NCI-H2227 (cell line): ENCODE results near the gene RDX.

Source experiments
- DNase-seq: peaks from one replicate; lab custom pipeline; 2025; ENCODE audit not compliant: unreplicated experiment; lab: John Stamatoyannopoulos, UW

The RDX gene

DNA sequence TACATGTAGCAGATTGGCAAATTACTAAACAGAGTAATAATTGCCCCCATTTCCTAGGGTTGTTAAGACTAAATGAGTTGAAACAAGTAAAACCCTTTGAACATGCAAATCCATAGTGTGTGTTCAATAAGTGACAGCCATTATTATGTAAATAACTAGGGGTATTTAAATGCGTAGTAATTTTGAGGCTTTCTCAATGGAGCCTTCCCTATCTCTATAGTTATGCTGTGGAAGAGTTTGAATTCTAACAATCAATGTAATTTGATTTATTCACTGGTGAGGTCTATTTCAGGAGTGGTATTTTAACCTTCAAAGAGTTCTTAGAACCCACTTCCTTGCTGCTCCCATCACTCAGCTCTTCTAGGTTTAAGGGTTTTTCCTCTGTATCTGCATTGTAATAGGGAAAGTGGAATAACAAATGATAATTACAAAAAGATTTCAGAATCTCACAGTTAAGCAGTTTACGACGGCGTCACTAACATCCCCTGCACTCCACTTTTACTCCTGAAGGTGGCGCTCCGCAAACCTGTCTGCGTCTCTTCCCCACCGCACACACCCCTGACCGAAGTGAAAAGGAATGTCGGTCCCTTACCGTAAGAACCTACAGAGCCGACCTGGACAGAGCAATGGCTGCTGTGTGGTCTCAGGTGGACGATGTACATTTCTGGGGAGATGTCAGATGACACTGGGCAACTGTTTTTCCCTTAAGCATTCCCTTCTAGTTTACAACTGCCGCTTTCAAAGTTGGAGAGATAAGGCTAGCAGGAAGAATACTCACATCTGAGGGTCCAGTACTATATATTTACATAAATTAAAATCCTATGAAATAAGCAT, 122.4 kb downstream of the RDX start:
- peak; percentile 66 for DNase-seq

DNA sequence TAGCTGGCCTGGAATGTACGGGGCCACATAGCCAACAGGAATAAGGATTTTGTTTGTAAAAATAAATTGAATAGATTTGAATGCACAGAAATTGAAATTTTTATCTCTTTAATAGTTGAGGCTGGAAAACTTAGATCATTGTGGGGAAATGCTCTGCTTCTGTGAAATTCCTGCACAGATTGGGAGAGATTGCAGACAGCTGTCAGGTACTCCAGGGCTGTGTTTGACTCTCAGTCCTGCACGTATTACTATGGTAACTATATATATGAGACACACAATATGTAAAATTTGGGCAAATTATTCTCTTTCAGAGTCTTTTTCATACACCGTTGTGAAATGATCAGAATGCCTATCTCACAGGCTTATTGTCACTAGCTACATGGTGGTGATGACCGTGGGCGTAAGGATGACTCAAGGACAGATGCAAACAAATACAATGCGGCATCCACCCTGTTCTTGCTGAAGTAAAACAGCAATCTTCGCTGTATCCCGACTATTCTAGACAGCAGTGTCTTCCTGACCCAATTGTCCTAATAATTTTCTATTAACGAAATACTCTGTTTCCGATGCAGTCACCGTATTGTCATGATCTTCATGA, 123.8 kb downstream of the RDX start:
- DNase-seq, result no peak

DNA sequence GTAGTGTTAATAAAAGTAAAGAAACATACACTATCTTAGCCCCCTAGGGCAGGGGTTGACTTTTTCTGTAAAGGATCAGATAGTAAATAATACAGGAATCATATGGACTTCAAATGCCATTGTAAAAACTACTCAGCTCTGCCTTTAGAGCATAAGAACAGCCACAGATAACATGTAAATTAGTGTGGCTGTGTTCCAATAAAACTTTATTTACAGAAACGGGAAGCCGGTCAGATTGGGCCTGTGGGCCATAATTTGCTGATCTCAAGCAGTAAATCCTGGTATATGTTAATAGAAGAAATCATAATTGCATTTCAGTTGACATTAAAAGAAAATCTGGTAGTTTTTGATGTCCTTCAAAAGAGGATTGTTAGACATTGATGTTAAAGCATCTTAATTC, 126.7 kb downstream of the RDX start:
- no peak for DNase-seq

DNA sequence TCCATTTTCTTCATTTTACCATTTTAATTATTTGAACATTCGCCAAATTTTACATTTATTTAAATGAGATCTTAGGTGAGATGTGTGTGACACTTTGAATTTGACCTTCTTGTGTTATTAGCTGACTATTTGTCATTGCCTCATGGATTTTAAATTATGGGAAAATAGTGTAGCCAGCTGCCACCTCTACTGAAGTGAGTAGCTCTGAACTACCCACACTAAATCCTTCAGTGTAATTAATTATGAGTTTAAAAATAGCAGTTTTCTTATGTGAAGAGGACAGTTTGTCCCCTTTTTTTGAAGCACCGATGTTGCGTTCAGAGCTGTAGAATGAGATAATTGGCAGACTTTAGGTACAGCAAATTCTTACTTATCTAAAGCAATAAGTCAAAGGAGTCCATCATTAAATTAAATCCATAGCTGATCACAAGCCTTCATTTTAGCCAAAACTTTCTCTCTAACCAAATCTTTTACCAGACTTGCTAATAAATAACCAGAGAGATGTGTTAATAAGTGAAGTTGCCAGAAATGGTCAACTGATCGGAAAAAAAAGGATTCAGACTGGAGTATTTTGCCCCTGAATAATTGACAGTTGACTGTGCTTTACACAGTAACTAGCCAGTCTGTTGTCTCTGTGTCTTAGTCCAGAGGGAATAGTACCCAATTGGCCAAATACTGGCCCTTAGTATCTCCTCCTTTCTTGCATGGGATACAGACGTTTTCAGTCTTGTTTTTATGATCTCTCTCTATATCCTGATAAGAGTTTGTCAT, 128.2 kb downstream of the RDX start:
- DNase-seq, result no peak

DNA sequence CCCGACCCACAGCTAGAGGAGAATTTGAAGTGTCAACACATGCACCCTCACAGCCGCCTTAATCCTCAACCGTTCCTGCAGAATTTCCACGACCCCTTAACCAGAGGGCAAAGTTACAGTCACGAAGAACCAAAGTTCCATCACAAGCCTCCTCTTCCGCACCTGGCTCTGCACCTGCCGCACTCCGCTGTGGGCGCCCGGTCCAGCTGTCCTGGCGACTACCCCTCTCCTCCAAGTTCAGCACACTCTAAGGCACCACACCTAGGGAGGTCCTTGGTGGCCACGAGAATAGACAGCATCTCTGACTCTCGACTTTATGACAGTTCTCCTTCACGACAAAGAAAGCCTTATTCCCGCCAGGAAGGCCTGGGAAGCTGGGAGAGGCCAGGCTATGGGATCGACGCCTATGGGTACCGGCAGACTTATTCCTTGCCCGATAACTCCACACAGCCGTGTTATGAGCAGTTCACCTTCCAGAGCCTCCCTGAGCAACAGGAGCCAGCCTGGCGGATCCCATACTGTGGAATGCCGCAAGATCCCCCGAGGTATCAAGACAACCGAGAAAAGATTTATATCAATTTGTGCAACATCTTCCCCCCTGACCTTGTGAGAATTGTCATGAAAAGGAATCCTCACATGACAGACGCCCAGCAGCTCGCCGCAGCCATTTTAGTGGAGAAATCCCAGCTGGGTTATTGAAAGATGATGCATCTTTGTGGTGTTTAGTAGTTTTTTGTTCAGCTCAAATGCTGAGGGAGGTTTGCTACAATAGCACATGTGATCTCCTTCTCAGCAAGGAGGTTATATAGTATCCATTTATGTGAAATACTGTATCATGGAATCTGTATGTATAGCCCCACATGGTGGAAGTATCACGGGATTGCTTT, 131.1 kb downstream of the RDX start:
- no peak for DNase-seq

DNA sequence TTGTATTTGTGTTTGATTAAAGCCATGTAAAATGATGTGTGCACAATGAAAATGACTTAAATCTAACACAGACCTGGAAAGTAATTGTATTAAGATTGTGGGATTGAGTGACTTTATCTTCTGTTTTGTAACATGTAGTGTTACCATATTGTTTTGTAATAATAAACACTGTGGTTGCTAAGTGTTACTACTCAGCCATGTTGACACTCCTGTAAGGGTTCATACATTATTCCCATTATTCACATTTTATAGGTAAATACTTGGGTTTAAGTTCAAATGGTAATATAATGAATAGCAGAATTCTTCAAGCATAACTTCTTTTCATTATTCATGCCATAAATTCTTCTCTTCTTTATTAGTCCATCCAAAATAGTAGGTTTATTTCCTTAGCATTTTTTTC, 134.2 kb downstream of the RDX start:
- no peak for DNase-seq

DNA sequence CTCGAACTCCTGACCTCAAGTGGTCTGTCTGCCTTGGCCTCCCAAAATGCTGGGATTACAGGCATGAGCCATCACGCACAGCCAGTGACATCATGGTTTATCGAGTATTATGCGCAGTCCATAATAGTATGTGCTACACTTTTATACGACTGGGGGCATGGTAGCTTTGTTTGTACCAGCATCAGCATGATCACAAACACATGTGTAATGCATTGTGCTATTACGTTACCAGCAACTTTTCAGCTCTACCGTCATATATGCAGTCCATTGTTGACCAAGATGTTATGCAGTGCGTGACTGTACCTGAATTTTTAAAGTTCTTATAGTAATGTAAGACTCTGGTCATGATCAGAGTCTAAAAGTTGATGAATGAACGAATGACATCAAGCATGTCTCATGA, 135.4 kb downstream of the RDX start:
- no peak for DNase-seq

DNA sequence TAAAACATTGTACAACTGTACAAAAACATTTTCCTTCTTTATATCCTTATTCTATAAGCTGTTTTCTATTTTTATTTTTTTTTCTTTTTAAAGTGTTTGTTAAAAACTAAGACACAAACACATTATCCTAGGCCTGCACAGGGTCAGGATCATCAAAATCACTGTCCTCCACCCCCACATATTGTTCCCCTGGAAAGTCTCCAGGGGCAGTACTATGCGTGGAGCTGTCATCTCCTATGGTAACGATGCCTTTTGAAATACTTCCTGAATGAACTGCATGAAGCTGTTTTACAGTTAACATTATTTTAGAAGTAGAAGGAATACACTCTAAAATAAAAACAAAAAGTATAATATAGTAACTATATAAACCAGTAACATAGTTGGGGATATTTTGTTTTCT, 136.0 kb downstream of the RDX start:
- no peak for DNase-seq

DNA sequence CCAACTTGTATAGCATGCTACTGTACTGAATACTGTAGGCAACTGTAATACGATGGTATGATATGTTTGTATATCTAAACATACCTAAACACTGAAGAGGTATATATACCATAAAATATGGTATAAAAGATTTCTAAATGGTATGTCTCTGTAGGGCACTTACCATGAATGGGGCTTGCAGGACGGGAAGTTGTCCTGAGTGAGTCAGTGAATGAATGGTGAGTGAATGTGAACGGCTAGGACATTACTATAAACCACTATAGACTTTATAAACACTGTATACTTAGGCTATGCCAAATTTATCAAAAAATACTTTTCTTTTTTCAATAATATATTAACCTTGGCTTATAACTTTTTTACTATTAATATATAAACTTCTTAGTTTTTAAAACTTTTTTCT, 136.4 kb downstream of the RDX start:
- no peak for DNase-seq

DNA sequence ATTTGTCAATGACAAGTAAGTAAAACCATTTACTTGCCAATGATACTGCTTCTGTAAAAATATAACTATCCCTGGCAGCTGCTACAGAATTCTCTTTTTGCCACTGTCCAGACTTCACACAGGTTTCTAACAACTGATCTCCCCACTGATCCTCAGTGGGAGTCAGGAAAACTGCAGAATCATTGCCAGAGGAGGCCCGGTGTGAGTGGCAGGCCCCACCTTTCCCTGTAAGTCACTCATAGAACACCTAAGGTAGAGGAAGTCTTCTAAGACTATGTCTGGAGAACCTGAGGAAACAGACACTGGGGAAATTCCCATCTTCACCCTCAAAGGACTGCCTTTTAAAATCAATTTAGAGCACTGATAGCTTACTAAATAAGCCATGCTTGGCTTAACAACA, 136.9 kb downstream of the RDX start:
- no peak for DNase-seq

DNA sequence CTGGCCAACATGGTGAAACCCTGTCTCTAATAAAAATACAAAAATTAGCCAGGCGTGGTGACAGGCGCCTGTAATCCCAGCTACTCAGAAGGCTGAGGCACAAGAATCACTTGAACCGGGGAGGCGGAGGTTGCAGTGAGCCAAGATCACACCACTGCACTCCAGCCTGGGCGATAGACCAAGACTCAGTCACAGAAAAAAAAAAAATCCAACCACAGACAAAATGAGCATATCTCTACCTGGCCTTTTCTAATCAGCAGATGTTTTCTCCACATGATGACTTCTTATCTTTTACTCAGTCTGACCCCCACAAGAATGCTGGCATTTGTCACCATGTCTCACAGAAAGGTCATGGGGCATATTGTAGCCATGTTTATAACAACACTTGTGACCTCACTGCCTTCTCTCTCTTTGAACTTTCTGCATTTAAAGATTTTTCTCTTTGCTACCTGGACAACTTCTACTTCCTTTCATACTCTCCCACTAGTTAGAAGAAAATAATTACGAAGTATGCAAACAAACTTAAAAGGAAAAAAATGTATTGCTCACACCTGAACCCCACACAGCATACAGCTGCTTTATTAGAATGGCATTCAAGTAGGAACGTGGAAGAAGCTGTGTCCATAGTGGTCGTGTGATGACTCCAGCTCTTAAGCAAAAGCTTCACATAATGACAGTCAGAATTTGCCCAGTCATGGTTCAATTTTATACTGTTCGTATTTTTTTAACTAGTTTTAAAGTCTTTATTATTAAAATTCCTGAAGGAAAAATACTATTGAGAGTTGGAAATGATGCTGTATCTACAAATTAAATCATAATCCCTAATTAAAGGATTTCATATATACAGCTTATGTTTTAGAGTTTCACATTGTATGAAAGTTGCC, 137.9 kb downstream of the RDX start:
- no peak for DNase-seq

DNA sequence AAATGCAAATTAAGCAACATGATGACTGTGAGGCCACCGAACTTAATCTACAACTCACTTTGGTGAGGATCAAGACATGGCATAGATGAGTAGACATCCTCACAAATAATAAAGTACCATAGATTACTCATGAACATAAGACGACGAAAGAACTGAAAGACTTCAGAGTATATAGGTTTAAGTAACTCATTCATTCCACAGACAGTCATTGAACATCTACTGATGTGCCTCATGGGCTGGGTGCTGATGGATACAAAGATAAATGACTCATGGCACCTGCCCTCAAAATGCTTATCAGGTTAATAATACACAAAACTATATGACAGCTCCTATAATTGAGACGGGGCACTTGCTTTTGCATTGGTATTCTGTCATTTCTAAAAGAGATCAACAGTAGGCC, 139.9 kb downstream of the RDX start:
- DNase-seq, result no peak

DNA sequence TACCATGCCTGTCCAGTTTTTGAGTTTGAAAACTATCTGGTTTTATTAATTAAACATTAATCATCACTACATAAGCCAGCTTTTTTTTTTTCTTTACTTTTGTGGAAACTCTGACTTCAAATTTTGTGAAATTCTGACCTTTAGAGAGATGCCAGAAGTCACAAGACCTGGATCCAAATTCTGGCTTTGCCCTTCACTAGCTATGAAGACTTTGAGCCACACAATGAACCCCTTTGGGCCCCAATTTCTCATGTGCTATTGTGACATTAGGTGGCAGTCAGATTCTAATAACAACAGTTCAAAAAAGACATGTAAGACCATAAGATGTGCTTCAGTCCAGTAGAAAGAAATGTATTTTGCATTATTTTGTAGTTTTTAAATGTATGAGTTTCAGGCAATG, 142.9 kb downstream of the RDX start:
- DNase-seq, result no peak

DNA sequence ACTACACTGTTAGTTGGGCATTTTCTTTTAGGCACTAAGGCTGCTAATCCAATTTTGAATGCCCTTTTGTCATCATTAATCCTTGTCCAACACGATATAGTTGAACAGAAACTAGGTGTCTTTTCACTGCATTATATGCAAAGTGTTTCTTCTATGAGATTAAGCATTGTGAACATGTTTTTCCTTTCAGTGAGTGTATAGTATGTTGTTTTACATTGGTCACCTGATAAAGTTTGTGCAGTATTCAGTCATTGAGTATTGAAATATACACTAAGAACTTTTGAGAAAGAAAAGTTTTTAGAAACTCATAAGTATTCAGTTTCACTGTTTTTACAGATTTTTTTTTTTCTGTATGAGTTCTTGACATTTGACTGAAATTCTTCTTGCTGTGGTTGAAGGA, 144.2 kb downstream of the RDX start:
- no peak for DNase-seq

DNA sequence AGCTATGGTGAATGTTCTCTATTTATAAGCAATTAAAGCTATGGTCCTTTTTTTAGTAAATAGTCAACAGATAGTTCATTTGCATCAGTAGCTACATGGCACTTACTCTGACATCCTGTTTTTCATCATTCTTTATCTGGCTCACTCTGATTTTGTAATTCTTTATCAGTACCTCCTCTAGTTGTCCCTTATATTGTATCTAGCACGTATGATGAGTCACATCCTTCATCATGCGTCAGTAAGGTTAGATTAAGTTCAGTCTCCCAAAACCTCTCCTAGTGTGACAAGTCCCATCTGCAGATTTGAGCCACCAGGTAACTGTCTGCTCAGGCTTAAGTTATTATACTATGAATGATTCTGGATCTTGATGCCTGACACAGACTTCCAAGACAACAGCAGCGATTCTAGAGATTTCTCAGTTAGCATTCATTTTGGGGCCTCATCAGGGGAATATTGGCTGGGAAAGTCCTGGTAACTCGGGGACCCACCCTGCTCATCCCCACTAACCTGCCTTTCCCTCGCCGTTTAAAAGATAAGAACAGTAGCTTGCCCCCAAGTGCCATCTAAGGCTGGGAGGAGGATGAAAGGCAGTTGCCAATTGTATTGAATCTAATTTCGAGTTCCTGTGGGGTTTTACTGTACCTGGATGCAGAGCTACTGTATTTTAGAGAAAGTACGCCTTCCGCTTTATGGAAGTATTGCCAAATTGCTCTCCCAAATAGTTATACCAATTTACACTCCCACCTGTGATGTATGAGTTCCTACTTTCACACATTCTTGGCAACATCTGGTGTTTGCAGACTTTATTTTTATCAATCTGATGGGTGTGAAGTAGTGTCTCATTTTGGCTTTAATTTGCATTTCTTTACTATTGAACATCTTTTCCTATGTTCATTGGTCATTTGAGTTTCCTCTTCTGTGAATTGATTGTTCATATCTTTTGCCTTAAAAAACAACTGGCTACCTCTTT, 147.4 kb downstream of the RDX start:
- DNase-seq, result no peak

DNA sequence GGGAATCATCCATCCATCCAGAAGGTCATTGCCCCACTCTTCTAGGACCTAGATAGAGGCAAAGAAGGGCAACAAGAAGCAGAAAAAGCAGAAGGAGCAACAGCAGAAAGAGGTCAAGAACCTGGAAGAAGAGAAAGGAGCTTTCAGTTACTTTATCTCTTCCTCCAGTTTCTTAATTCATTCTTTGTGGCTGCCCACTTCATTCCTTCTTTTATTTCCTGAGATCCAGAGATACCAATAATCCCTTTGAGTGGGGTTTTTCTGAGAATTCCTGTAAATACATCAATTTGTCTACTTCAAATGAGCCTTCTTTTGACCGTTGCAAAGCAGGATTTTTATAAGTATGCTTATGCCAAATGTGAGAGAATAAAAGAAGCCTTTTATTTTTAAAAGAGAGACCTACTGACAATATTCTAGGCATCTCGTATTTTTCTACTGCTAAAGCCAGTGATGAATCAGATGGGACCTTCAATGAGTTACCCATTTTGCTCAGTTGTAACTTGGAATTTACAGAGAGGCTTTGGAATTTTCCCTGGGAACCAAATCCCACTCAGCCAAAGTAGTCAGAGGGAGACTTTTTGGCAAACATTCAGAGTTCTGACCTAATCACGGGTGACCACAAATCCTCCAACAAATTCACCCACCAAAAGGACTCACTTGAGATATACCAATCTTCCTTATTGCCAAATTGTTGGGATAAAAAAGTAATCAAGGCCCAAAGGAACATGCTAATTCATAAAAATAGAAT, 148.3 kb downstream of the RDX start:
- DNase-seq, result no peak

DNA sequence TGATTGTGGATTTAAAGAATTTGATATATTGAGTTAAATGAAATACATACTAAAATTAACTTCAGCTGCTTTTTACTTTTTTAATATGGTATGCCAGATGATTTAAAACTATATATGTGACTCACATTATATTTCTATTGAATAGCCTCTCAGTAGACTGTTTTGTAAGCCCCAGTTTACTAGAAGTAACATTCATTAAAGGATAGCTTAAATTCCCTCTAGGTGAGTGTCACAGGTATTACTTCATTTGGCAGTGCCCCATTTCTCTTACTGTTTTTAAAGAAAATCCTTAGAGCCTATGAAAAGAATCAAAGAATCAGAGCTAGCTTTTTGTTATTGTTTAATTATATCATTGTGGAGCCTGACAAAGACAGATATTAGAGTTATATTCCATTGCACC, 154.6 kb downstream of the RDX start:
- no peak for DNase-seq

DNA sequence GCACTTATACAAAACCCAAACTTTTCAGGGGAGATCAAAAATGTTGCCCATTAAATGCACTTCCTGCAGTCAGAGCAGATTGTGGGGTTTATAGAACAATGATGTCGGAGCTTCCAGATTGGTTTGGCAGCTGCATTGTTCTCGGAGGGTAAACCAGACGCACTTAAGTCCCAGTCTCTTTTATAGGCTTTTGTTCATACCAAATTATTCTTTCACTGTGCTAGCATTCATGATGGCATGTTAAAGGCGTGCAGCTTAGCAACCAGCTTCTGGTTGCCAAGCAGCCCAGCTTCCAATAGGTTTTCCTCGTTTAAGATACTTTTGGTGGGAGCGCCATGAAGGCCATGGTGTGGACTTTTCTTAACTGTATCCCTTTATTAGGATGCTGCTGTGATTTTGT, 162.3 kb downstream of the RDX start:
- DNase-seq, result peak; percentile 80
